ENCODE data around the gene BPIFB4. TPM values are rescaled to one million over a fixed set of nuclear protein-coding genes. Genes with fewer than 3 reads are reported as not detected.

The BPIFB4 gene
- polyA plus RNA-seq, 1 donor (not counting 4 experiments of a cell fraction or from before 2014, with no cell fraction given) = not detected

- TF ChIP-seq CTCF (optimal IDR thresholded peaks at IDR 0.05 in 1 of 3, IDR thresholded peaks at IDR 0.05 in 1 of 3, conservative IDR thresholded peaks at IDR 0.05 in 1 of 3; ENCODE audit: extremely low read depth in 1 of 3, insufficient read depth in 2 of 3, low read length in 3 of 3) = no peak
- TF ChIP-seq EZH2 (IDR thresholded peaks at IDR 0.05; ENCODE audit: low read length) = no peak
- dilution Hi-C loops (cut with MboI; ENCODE audit: extremely low pct_ligation_motif_present, low sequenced_read_pairs) = no loop called here
- H3K27me3 ChIP-seq (ENCODE audit: control insufficient read depth, extremely low read depth, insufficient read depth, low read length) = peaks cover 8% of the 10 kb centered on the region
Observed at GRCh38 chr20:33072813-33073212, 6.6 kb upstream of the BPIFB4 start.

GRCh38 chr20:33074675-33075074 lies 4.8 kb upstream of the BPIFB4 start:
- DNase-seq (ENCODE audit: low read depth, low spot score) (no peak), FAIRE-seq (no peak)
- no peaks in the 10 kb centered on the region for H3K9me1 ChIP-seq (ENCODE audit: control insufficient read depth, extremely low read depth, insufficient read depth, low read length)
- no peak overlapping the region for H3K27ac ChIP-seq (ENCODE audit: control insufficient read depth, insufficient read depth, low read length)
- no peaks in the 10 kb centered on the region for H3K79me2 ChIP-seq (ENCODE audit: control insufficient read depth, insufficient read depth, low read length)
- no peaks in the 10 kb centered on the region for H3K9me3 ChIP-seq (ENCODE audit: control insufficient read depth, low read depth, low read length)
- H3K9ac ChIP-seq (ENCODE audit: control insufficient read depth, extremely low read depth, insufficient read depth, low read length) = no peak overlapping the region
- no peaks in the 10 kb centered on the region for H4K20me1 ChIP-seq (ENCODE audit: control insufficient read depth, extremely low read depth, insufficient read depth, low read length)
- H3K4me2 ChIP-seq (ENCODE audit: control insufficient read depth, extremely low read depth, insufficient read depth, low read depth, low read length) = no peak overlapping the region
- dilution Hi-C loops (cut with MboI; ENCODE audit: extremely low pct_ligation_motif_present, low sequenced_read_pairs) = no loop called here
- H3K27me3 ChIP-seq (ENCODE audit: control insufficient read depth, extremely low read depth, insufficient read depth, low read length) = peaks cover 8% of the 10 kb centered on the region
- no peaks in the 10 kb centered on the region for H3K4me1 ChIP-seq (ENCODE audit: control insufficient read depth, extremely low read depth, insufficient read depth, low read length)
- TF ChIP-seq EZH2 (IDR thresholded peaks at IDR 0.05; ENCODE audit: low read length) = no peak
- TF ChIP-seq CTCF (optimal IDR thresholded peaks at IDR 0.05 in 1 of 3, IDR thresholded peaks at IDR 0.05 in 1 of 3, conservative IDR thresholded peaks at IDR 0.05 in 1 of 3; ENCODE audit: extremely low read depth in 1 of 3, insufficient read depth in 2 of 3, low read length in 3 of 3) = no peak
- no peaks in the 10 kb centered on the region for H3K36me3 ChIP-seq (ENCODE audit: control insufficient read depth in 2 of 2, extremely low read depth in 1 of 2, insufficient read depth in 2 of 2, low read length in 2 of 2)
- no peak overlapping the region for H2AFZ ChIP-seq (ENCODE audit: control insufficient read depth, low read length)
- no peak overlapping the region for H3K4me3 ChIP-seq (ENCODE audit: control insufficient read depth in 2 of 3, extremely low read depth in 1 of 3, insufficient read depth in 2 of 3, low read depth in 1 of 3, low read length in 3 of 3)

More at GRCh38 chr20:33072813-33073212, 6.6 kb upstream of the BPIFB4 start:
- Histone ChIP-seq H2AFZ (ENCODE audit: control insufficient read depth, low read length) (no peak overlapping the region), H3K4me1 (ENCODE audit: control insufficient read depth, extremely low read depth, insufficient read depth, low read length) (no peaks in the 10 kb centered on the region), H3K9ac (ENCODE audit: control insufficient read depth, extremely low read depth, insufficient read depth, low read length) (no peak overlapping the region), H3K9me1 (ENCODE audit: control insufficient read depth, extremely low read depth, insufficient read depth, low read length) (no peaks in the 10 kb centered on the region), H3K79me2 (ENCODE audit: control insufficient read depth, insufficient read depth, low read length) (no peaks in the 10 kb centered on the region), H3K36me3 (ENCODE audit: control insufficient read depth in 2 of 2, extremely low read depth in 1 of 2, insufficient read depth in 2 of 2, low read length in 2 of 2) (no peaks in the 10 kb centered on the region), H3K9me3 (ENCODE audit: control insufficient read depth, low read depth, low read length) (no peaks in the 10 kb centered on the region), H4K20me1 (ENCODE audit: control insufficient read depth, extremely low read depth, insufficient read depth, low read length) (no peaks in the 10 kb centered on the region), H3K27ac (ENCODE audit: control insufficient read depth, insufficient read depth, low read length) (no peak overlapping the region), H3K4me2 (ENCODE audit: control insufficient read depth, extremely low read depth, insufficient read depth, low read depth, low read length) (no peak overlapping the region), H3K4me3 (ENCODE audit: control insufficient read depth in 2 of 3, extremely low read depth in 1 of 3, insufficient read depth in 2 of 3, low read depth in 1 of 3, low read length in 3 of 3) (no peak overlapping the region)
- DNase-seq (ENCODE audit: low read depth, low spot score) (no peak), FAIRE-seq (no peak)
